ENCODE data around the gene RYR2.

DNA sequence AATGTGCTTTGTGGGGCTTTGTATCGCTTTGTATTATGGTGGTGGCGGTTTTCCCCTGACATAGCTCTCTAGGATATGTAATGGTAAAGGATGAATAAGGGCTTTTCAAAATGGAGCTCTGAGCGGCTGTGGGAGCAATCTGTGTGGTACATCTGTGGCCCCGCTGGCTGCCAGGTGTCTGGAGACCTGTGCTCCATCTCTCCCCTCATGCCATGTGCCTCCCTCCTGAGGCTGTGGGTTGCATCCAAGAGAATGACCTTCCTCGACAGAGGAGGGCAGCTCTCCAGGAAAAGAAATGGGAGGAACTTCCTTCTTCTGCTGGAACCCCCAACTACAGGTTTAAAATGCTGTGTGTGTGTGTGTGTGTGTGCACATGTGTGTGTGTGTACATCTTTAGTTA lies 78.7 kb downstream of the RYR2 start:
- TF ChIP-seq, protein P1, sequence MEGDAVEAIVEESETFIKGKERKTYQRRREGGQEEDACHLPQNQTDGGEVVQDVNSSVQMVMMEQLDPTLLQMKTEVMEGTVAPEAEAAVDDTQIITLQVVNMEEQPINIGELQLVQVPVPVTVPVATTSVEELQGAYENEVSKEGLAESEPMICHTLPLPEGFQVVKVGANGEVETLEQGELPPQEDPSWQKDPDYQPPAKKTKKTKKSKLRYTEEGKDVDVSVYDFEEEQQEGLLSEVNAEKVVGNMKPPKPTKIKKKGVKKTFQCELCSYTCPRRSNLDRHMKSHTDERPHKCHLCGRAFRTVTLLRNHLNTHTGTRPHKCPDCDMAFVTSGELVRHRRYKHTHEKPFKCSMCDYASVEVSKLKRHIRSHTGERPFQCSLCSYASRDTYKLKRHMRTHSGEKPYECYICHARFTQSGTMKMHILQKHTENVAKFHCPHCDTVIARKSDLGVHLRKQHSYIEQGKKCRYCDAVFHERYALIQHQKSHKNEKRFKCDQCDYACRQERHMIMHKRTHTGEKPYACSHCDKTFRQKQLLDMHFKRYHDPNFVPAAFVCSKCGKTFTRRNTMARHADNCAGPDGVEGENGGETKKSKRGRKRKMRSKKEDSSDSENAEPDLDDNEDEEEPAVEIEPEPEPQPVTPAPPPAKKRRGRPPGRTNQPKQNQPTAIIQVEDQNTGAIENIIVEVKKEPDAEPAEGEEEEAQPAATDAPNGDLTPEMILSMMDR (conservative IDR thresholded peaks at IDR 0.05; ENCODE audit: low read length) = no peak
- no peak for TF ChIP-seq EZH2phosphoT487 (IDR thresholded peaks at IDR 0.05; ENCODE audit: borderline replicate concordance, low read depth, low read length)
